ENCODE results near the gene ATRAID.
"Not testable (repeated sequence)": the region's sequence is repeated elsewhere in the genome, so short reads cannot be mapped to it uniquely, and the experiment has no call there.

DNA sequence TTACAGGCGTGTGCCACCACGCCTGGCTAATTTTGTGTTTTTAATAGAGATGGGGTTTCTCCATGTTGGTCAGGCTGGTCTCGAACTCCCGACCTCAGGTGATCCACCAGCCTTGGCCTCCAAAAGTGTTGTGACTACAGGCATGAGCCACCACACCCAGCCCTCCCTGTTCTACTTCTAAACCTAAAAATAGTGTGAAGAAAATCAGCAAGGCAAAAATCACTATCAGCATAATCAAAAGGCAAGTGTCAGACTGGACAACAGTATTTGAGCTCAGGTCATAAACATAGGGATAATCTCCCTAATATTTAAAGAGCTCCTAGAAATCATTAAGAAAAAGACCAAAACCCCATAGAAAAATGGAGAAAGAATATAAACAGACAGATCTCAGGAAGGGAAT, 36.1 kb upstream of the ATRAID start:
- TF ChIP-seq, protein P1, sequence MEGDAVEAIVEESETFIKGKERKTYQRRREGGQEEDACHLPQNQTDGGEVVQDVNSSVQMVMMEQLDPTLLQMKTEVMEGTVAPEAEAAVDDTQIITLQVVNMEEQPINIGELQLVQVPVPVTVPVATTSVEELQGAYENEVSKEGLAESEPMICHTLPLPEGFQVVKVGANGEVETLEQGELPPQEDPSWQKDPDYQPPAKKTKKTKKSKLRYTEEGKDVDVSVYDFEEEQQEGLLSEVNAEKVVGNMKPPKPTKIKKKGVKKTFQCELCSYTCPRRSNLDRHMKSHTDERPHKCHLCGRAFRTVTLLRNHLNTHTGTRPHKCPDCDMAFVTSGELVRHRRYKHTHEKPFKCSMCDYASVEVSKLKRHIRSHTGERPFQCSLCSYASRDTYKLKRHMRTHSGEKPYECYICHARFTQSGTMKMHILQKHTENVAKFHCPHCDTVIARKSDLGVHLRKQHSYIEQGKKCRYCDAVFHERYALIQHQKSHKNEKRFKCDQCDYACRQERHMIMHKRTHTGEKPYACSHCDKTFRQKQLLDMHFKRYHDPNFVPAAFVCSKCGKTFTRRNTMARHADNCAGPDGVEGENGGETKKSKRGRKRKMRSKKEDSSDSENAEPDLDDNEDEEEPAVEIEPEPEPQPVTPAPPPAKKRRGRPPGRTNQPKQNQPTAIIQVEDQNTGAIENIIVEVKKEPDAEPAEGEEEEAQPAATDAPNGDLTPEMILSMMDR (IDR thresholded peaks at IDR 0.05; ENCODE audit: low read depth, low read length, poor library complexity, severe bottlenecking) = not testable (repeated sequence)
- TF ChIP-seq EZH2phosphoT487 (IDR thresholded peaks at IDR 0.05; ENCODE audit: borderline replicate concordance, low read length) = not testable (repeated sequence)

Data from DOHH2 (cell line).